Upper lobe of right lung (tissue), 1 donor: ENCODE measurements around the gene REN. TPM values are rescaled to one million over a fixed set of nuclear protein-coding genes. Genes with fewer than 3 reads are reported as not detected.

ENCODE experiments used
- ATAC-seq: fragments of 200-7000 bp; cut with Tn5 transposase; one replicate; pipeline ENCODE4 v1.9.1; 2020; ENCODE audit warnings: mild to moderate bottlenecking, moderate library complexity
- DNase-seq: peaks from one replicate; pipeline ENCODE4 v3.0.0-alpha.2; 2020
- H3K27ac ChIP-seq: fragments of 200-600 bp; one replicate; pipeline ENCODE4 v1.8.0; 2022
- H3K27me3 ChIP-seq: fragments of 200-600 bp; one replicate; pipeline ENCODE4 v1.8.0; 2022; ENCODE audit warnings: mild to moderate bottlenecking
- H3K36me3 ChIP-seq: fragments of 200-600 bp; one replicate; pipeline ENCODE4 v1.8.0; 2022
- H3K4me1 ChIP-seq: fragments of 200-600 bp; one replicate; pipeline ENCODE4 v1.8.0; 2022
- H3K4me3 ChIP-seq: fragments of 200-600 bp; one replicate; pipeline ENCODE4 v1.8.0; 2022; ENCODE audit warnings: mild to moderate bottlenecking
- H3K9me3 ChIP-seq: fragments of 200-600 bp; one replicate; pipeline ENCODE4 v1.8.0; 2022
- CTCF ChIP-seq: fragments of 200-600 bp; IDR thresholded peaks from one replicate; pipeline ENCODE4 v1.8.0; 2022; ENCODE audit warnings: antibody characterized with exemption
- intact Hi-C: fragments of 100-400 bp; cut with DNase I; formaldehyde crosslinking; loops from one replicate; pipeline ENCODE4 v1.11.0; 2022
- total RNA-seq: library from RNA; stranded (reverse); fragmentation: NEBNext Ultra II Directional; extraction: Animal tissue kit (Norgen Biotek cat#: 25700); gene quantifications from one replicate; pipeline ENCODE4 v1.2.1, GENCODE V29; 2021
- donor health status: DM: no; HTN: yes; CAD: no; lungs with severe emphysema.

Gene REN
- total RNA-seq, 1 donor from 2014 or later = 0.81 TPM

GRCh38 chr1:204142032-204142974 lies 23.8 kb downstream of the REN start:
- H3K27me3 ChIP-seq = no peaks in the 10 kb centered on the region
- H3K9me3 ChIP-seq = no peaks in the 10 kb centered on the region
- intact Hi-C loops = no loop called here
- DNase-seq = no peak
- no peak for ATAC-seq
- TF ChIP-seq CTCF = no peak
- H3K36me3 ChIP-seq = no peaks in the 10 kb centered on the region
- no peaks in the 10 kb centered on the region for H3K4me1 ChIP-seq
- no peak overlapping the region for H3K4me3 ChIP-seq
- H3K27ac ChIP-seq = no peak overlapping the region

- Histone ChIP-seq H3K4me3 (no peak overlapping the region), H3K27me3 (no peaks in the 10 kb centered on the region), H3K27ac (no peak overlapping the region), H3K4me1 (no peaks in the 10 kb centered on the region), H3K9me3 (no peaks in the 10 kb centered on the region), H3K36me3 (no peaks in the 10 kb centered on the region)
- no peak for ATAC-seq
- DNase-seq = no peak
- TF ChIP-seq CTCF = no peak
- intact Hi-C loops = no loop called here
Observed at GRCh38 chr1:204141131-204141530, 25.0 kb downstream of the REN start.

GRCh38 chr1:204139952-204140351 lies 26.2 kb downstream of the REN start:
- Histone ChIP-seq H3K27ac (no peak overlapping the region), H3K9me3 (no peaks in the 10 kb centered on the region), H3K36me3 (no peaks in the 10 kb centered on the region), H3K4me3 (no peak overlapping the region), H3K27me3 (no peaks in the 10 kb centered on the region), H3K4me1 (no peaks in the 10 kb centered on the region)
- no peak for TF ChIP-seq CTCF
- no peak for DNase-seq
- no peak for ATAC-seq
- intact Hi-C loops = no loop called here

- H3K4me1 ChIP-seq = no peaks in the 10 kb centered on the region
- H3K27ac ChIP-seq = no peak overlapping the region
- no peak for ATAC-seq
- H3K9me3 ChIP-seq = no peaks in the 10 kb centered on the region
- no peaks in the 10 kb centered on the region for H3K36me3 ChIP-seq
- no peak for DNase-seq
- no peaks in the 10 kb centered on the region for H3K27me3 ChIP-seq
- H3K4me3 ChIP-seq = no peak overlapping the region
- intact Hi-C loops = no loop called here
- TF ChIP-seq CTCF = no peak
Observed at GRCh38 chr1:204139088-204139487, 27.0 kb downstream of the REN start.

- DNase-seq (no peak), ATAC-seq (no peak)
- Histone ChIP-seq H3K27ac (no peak overlapping the region), H3K27me3 (no peaks in the 10 kb centered on the region), H3K4me3 (no peak overlapping the region), H3K36me3 (no peaks in the 10 kb centered on the region), H3K9me3 (no peaks in the 10 kb centered on the region), H3K4me1 (no peaks in the 10 kb centered on the region)
- TF ChIP-seq CTCF = no peak
- intact Hi-C loops = no loop called here
Observed at GRCh38 chr1:204136814-204137213, 29.3 kb downstream of the REN start.
